ENCODE data around the gene SCAF4.
A peak's percentile ranks its signal among the peaks of the same experiment; 100 is the strongest.
"Not testable (repeated sequence)": the region's sequence is repeated elsewhere in the genome, so short reads cannot be mapped to it uniquely, and the experiment has no call there.

The SCAF4 gene, protein sequence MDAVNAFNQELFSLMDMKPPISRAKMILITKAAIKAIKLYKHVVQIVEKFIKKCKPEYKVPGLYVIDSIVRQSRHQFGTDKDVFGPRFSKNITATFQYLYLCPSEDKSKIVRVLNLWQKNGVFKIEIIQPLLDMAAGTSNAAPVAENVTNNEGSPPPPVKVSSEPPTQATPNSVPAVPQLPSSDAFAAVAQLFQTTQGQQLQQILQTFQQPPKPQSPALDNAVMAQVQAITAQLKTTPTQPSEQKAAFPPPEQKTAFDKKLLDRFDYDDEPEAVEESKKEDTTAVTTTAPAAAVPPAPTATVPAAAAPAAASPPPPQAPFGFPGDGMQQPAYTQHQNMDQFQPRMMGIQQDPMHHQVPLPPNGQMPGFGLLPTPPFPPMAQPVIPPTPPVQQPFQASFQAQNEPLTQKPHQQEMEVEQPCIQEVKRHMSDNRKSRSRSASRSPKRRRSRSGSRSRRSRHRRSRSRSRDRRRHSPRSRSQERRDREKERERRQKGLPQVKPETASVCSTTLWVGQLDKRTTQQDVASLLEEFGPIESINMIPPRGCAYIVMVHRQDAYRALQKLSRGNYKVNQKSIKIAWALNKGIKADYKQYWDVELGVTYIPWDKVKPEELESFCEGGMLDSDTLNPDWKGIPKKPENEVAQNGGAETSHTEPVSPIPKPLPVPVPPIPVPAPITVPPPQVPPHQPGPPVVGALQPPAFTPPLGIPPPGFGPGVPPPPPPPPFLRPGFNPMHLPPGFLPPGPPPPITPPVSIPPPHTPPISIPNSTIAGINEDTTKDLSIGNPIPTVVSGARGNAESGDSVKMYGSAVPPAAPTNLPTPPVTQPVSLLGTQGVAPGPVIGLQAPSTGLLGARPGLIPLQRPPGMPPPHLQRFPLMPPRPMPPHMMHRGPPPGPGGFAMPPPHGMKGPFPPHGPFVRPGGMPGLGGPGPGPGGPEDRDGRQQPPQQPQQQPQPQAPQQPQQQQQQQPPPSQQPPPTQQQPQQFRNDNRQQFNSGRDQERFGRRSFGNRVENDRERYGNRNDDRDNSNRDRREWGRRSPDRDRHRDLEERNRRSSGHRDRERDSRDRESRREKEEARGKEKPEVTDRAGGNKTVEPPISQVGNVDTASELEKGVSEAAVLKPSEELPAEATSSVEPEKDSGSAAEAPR

GRCh38 chr21:31731857-31732596 is at the start of gene SCAF4:
TSS of gene SCAF4 (minus strand) at chr21:31732118. CDS start at chr21:31731692, 426 bp downstream.
- peak; percentile 80 for DNase-seq

DNA sequence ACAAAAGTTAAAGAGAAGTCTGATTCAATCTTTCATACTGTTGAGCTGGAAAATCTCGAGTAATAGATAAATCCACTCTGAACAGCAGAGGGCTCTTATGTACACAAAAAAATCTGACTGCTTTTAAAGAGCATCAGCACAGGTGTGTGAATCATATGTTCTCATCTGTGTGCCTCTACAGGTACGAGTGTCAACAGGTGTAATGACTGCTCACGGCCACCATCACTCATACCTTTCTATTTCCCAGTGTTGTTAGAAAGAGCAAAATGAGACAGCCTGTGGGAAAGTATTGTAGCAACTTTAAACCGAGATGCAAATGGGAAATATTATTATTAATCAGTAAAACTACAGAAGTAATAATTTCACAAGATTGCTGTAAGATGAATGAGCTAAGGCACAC is 49.0 kb upstream of the SCAF4 start:
- no peak for DNase-seq

- no peak for DNase-seq
Observed at GRCh38 chr21:31778546-31778945, 46.6 kb upstream of the SCAF4 start.

DNA sequence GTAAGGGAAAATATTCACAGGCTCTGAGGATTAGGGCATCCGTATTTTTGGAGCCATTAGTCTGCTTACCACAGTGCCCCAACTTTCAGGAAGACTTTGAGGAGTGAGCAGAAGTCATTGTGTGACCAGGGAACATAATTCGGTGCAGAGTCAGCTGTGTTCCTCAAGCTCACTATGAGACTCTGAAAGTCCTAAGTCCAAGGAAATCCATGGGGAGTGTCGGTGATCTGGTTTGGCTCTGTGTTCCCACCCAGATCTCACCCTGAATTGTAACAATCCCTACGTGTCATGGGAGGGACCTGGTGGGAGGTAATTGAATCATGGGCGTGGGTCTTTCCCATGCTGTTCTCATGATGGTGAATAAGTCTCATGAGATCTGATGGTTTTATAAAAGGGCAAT is 45.9 kb upstream of the SCAF4 start:
- DNase-seq, result no peak

- no peak for DNase-seq
Observed at GRCh38 chr21:31774031-31774430, 42.1 kb upstream of the SCAF4 start.

- DNase-seq, result no peak
Observed at GRCh38 chr21:31772674-31773555, 41.0 kb upstream of the SCAF4 start.

GRCh38 chr21:31771685-31772084 is 39.8 kb upstream of the SCAF4 start:
- DNase-seq, result no peak

DNA sequence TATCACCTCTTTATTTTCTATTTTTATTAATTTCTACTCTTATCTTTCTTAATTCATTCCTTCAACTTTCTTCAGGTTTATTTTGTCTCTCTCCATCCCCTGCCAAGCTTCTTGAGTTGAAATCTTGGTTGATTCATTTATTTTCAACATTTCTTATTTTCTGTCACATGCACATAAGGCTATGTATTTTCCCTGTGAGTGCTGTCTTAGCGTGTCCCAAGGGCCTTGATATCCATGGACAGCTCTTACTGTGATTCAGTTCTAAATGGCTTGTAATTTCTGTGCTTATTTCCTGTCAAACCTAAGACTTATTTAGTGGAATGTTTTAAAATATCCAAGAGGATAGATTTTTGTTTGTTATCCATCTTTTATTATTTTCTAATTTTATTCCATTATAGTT is 36.8 kb upstream of the SCAF4 start:
- DNase-seq, result no peak

DNA sequence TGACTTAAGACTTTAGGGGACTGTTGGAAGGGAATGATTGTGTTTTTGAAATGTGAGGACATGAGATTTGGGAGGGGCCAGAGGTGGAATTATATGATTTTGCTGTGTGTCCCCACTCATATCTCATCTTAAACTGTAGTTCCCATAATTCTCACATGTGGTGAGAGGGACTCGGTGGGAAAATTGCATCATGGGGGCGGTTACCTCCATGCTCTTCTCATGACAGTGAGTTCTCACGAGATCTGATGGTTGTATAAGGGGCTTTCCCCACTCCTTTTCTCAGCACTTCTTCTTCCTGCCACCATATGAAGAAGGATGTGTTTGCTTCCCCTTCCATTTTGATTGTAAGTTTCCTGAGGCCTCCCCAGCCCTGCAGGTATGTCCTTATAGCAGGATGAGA is 35.0 kb upstream of the SCAF4 start:
- peak; percentile 3 for DNase-seq

DNA sequence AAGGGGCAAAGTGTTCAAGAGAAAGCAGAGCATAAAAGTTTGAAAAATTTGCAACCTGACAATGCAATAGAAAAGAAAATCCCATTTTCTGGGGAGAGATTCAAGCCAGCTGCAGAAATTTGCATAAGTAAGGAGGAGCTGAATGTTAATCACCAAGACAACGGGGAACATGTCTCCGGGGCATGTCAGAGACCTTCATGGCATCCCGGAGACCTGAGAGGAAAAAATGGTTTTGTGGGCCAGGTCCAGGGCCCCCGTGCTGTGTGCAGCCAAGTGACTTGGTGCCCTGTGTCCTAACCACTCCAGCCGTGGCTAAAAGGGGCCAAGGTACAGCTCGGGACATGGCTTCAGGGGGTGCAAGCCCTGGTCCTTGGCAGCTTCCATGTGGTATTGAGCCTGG is 33.9 kb upstream of the SCAF4 start:
- not testable (repeated sequence) for DNase-seq

GRCh38 chr21:31760931-31761330 is 29.0 kb upstream of the SCAF4 start:
- DNase-seq, result no peak

DNA sequence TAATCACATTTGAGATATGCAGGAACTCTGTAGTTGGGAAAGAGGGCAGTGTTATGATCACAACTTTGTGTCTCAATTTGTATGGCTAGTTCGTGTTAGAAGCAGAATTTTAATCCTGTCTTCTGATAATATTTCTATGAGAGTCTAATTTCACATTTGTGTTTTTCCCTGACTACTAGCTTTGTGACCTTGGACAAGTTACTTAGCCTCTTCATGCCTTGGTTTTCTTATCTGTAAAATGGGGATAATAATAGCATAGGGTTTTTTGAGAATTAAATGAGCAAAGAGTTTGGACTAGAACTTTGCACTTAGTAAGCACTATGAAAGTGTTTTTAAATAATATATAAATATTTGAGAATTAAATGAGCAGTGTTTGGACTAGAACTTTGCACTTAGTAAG is 24.9 kb upstream of the SCAF4 start:
- no peak for DNase-seq

DNA sequence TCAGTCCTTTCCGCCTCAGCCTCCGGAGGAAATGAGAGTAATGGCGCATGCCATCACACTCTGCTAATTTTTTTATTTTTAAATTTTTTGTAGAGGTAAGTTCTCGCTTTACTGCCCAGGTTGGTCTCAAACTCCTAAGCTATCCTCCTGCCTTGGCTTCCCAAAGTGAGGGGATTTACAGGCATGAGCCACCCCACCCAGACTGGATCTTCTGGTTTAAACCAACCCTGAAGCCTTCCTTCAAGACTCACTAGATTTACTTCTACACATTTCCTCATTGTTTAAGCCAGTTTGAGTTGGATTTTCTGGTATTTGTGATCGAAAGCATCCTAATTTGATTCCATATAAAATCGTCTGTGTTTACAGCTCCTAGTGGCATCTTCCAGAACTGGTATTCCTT is 23.1 kb upstream of the SCAF4 start:
- no peak for DNase-seq

DNA sequence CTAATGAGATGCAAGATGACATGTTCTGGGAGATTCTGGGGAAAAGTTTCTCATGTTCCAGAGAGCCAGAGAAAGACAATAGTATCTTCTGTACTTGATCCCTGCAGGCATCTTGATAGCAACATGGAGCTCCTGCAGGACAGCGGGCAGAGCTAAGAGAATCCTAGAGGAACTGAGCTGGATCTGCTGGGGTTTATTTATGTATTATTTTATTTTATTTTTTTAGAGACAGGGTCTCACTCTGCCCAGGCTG is 22.7 kb upstream of the SCAF4 start:
- DNase-seq, result no peak

DNA sequence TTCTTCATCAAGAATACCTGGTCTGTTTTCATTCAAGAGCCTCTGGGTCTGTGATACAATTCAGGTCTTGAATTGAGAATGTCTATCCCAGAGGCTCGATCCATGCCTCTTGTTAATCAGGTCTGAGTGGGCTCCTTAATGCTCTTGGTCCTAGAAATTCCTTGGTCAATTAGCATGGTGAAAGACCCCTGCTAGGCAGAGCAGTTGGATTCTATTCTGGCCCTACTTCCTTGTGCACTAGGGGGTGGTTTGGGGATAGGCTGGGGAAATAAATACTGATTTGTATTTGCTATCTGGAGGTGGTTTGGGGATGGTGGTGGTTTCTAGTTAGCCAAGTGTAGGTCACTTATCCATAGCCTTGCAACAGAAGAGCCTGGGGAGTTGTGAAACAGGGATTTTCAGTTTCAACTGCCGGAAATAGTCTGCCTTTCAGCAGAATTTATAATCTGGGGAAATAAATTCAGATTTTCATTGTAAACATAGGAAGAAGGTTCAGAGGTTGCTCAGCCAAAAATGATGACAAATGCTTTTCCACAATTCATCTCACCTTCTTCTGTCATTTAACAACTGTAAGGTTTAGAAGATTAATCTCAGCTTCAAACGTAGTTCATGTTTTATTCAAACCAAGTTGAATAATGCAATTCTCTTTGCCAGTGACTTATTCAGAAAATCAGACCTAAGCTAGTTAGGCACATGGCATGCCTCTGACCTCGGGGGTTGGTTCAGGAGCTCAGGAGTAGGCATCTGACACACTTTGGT is 22.2 kb upstream of the SCAF4 start:
- DNase-seq, result no peak

DNA sequence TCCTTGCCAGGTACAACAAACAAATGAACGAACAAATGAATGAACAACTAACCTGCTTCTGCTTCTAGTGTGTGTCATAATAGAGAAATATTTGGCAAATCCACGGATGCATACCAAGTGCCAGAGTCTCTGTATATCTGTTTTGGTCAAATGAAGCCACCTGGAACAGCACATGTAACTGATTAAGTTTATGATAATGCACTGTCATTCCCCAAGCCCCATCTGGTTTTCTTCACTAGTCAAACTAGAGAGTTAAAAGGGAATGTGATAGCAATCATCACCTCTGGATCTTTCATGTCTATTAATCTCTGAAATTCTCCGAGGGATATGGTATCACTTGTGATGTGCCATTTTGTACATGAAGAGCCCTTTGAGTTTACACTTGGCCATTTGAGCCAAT is 21.0 kb upstream of the SCAF4 start:
- no peak for DNase-seq

DNA sequence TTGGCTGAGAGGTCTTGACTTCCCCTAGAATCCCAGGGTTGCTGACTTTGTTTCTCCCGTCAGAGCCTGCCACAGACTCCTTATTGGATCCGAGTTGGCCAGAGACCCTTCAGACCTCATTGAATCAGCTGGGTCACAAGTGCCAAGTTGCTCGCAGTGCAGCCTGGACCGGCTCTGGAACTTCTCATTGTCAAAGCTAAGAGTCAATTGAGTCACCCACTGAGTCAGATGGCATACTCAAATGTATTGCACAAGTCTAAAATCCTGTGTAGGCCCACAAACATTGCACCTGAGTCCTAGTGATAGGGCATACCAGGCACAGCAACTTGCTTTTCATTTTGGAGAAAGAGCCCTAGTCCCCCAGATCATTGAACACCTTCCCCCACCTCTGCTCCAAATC is 20.4 kb upstream of the SCAF4 start:
- DNase-seq, result no peak

- DNase-seq, result no peak
Observed at GRCh38 chr21:31750843-31751242, 18.9 kb upstream of the SCAF4 start.

GRCh38 chr21:31744182-31744800 is 12.4 kb upstream of the SCAF4 start:
- no peak for DNase-seq

GRCh38 chr21:31743712-31744111 is 11.8 kb upstream of the SCAF4 start:
- DNase-seq, result no peak

DNA sequence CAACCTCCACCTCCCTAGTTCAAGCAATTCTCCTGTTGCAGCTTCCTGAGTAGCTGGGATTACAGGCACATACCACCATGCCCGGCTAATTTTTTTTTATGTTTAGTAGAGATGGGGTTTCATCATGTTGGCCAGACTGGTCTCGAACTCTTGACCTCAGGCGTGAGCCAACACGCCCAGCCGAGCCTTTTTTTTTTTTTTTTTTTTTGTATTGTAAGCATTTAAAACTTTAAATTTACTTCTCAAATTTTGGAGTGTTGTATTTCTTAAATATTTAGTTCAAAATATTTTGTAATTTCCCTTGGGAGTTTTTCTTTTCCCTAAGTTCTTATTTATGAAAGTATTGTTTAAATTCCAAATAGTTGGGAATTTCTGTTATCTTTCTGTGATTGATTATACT is 9.2 kb upstream of the SCAF4 start:
- DNase-seq, result no peak

Measured in stimulated activated CD4-positive, alpha-beta T cell treated with anti-CD3 and anti-CD28 coated beads, Interleukin-1b, Interleukin-23, amount 100 ng/mL, for 48 hours (primary cell).